HG03354 (cell line): ENCODE data around the gene RUSF1.

Experiments used
- ATAC-seq: cut with Tn5 transposase; IDR thresholded peaks from one replicate; pipeline ENCODE4 v1.9.1; 2021; ENCODE audit warnings: mild to moderate bottlenecking; ENCODE audit not compliant: unreplicated experiment, poor library complexity, severe bottlenecking

RUSF1 gene

GRCh38 chr16:31473264-31473984, 34.8 kb downstream of the RUSF1 start:
- ATAC-seq: no peak

GRCh38 chr16:31472709-31473203, 35.4 kb downstream of the RUSF1 start:
- ATAC-seq: peak; percentile 47

GRCh38 chr16:31471875-31472708, 36.1 kb downstream of the RUSF1 start, which contains the start of gene TGFB1I1:
Gene TGFB1I1, plus strand, starts transcription at chr16:31472152. Its CDS starts 37 bp downstream, at chr16:31472189.
- no peak for ATAC-seq

- no peak for ATAC-seq
Observed at GRCh38 chr16:31471241-31471874, 36.8 kb downstream of the RUSF1 start.

- no peak for ATAC-seq
Observed at GRCh38 chr16:31470615-31471014, 37.6 kb downstream of the RUSF1 start.

- ATAC-seq: no peak
Observed at GRCh38 chr16:31467858-31468257, 40.3 kb downstream of the RUSF1 start.

GRCh38 chr16:31467151-31467773, 40.9 kb downstream of the RUSF1 start:
- ATAC-seq: peak; percentile 82

- ATAC-seq: no peak
Observed at GRCh38 chr16:31466381-31466841, 41.8 kb downstream of the RUSF1 start.

GRCh38 chr16:31465788-31466370, 42.3 kb downstream of the RUSF1 start:
- ATAC-seq: no peak

- ATAC-seq: no peak
Observed at GRCh38 chr16:31464781-31465260, 43.4 kb downstream of the RUSF1 start.

- ATAC-seq: no peak
Observed at GRCh38 chr16:31464348-31464769, 43.8 kb downstream of the RUSF1 start.

GRCh38 chr16:31461921-31462804, 46.0 kb downstream of the RUSF1 start:
- no peak for ATAC-seq

GRCh38 chr16:31461201-31461920, 46.8 kb downstream of the RUSF1 start:
- no peak for ATAC-seq

GRCh38 chr16:31460582-31461002, 47.6 kb downstream of the RUSF1 start:
- ATAC-seq: no peak

GRCh38 chr16:31459687-31460581, 48.3 kb downstream of the RUSF1 start:
- ATAC-seq: peak; percentile 71

- ATAC-seq: peak; percentile 75
Observed at GRCh38 chr16:31458844-31459686, 49.1 kb downstream of the RUSF1 start, which contains the start of gene ARMC5. Gene ARMC5, plus strand, starts transcription at chr16:31459501. Its CDS starts 24 bp downstream, at chr16:31459525.
